Spleen (tissue), 11 donors: ENCODE data around the gene SOAT2. TPM values are rescaled to one million over a fixed set of nuclear protein-coding genes. Genes with fewer than 3 reads are reported as not detected.

Experiments
- DNase-seq: peaks from one replicate; pipeline ENCODE4 v3.0.0-alpha.2; 2020
- H3K27ac ChIP-seq, 8 donors: fragments of 200-600 bp; sonication (generic) in 7 of 8; 1 replicate in 4 of 8; 2 replicates in 4 of 8; pipeline versions ENCODE4 v1.5.0 to v1.8.0; 2016 to 2021; ENCODE audit warnings: inconsistent platforms in 4 of 8, mild to moderate bottlenecking in 4 of 8, moderate library complexity in 1 of 8
- H3K27me3 ChIP-seq, 7 donors: fragments of 200-600 bp; sonication (generic) in 6 of 7; replicated peaks in 1 of 7; 1 replicate in 4 of 7; 2 replicates in 3 of 7; pipeline versions ENCODE4 v1.5.0 to v1.8.0; 2016 to 2021; ENCODE audit warnings: inconsistent platforms in 3 of 7, mild to moderate bottlenecking in 1 of 7
- H3K36me3 ChIP-seq, 6 donors: fragments of 200-600 bp; sonication (generic) in 5 of 6; 1 replicate in 4 of 6; 2 replicates in 2 of 6; pipeline versions ENCODE4 v1.5.0 to v1.8.0; 2016 to 2021; ENCODE audit warnings: inconsistent platforms in 2 of 6
- H3K4me1 ChIP-seq, 6 donors: fragments of 200-600 bp; sonication (generic) in 5 of 6; 1 replicate in 3 of 6; 2 replicates in 3 of 6; pipeline versions ENCODE4 v1.5.0 to v1.8.0; 2016 to 2021; ENCODE audit warnings: inconsistent platforms in 3 of 6
- H3K4me3 ChIP-seq, 8 donors: fragments of 200-600 bp; sonication (generic) in 7 of 8; 1 replicate in 4 of 8; 2 replicates in 4 of 8; pipeline versions ENCODE4 v1.5.0 to v1.8.0; 2016 to 2021; ENCODE audit warnings: inconsistent platforms in 4 of 8, mild to moderate bottlenecking in 4 of 8, moderate library complexity in 2 of 8
- H3K9me3 ChIP-seq, 8 donors: fragments of 200-600 bp; sonication (generic) in 7 of 8; 1 replicate in 4 of 8; 2 replicates in 4 of 8; pipeline versions ENCODE4 v1.5.0 to v1.8.0; 2016 to 2021; ENCODE audit warnings: inconsistent platforms in 4 of 8
- POLR2A ChIP-seq, 3 donors: fragments of 450-650 bp; IDR thresholded peaks; one replicate each; pipeline ENCODE4 v1.5.1; 2017; ENCODE audit warnings: antibody characterized with exemption in 3 of 3, mild to moderate bottlenecking in 1 of 3
- POLR2AphosphoS5 ChIP-seq, 3 donors: sonication (generic); formaldehyde crosslinking; IDR thresholded peaks; one replicate each; pipeline ENCODE4 v1.5.1; 2017; ENCODE audit warnings: antibody characterized with exemption in 3 of 3
- WGBS, 5 donors: extraction: QIAGEN DNeasy Blood & Tissue Kit in 3 of 5; methylation state at CpG; one replicate each; pipeline versions ENCODE4 v1.1.5 to v1.1.7; 2013 to 2018; 5-methylcytosine and 5-hydroxymethylcytosine counted together
- intact Hi-C: fragments of 100-400 bp; cut with DNase I; formaldehyde crosslinking; loops from one replicate; pipeline ENCODE4 v1.15.0; 2023; ENCODE audit warnings: low total_unique reads
- polyA plus RNA-seq, 3 donors: library from polyadenylated mRNA; stranded (reverse); fragments of 200-250 nt; gene quantifications; one replicate each; pipeline ENCODE4 v1.2.1, GENCODE V29; 2013
- total RNA-seq, 7 donors: library from RNA; depleted of rRNA in 3 of 7; stranded (reverse); fragments of >200 nt in 3 of 7; fragmentation: NEBNext Ultra II Directional in 4 of 7; extraction: Animal tissue kit (Norgen Biotek cat#: 25700) in 4 of 7; gene quantifications; one replicate each; pipeline versions ENCODE4 v1.1.0 to v1.2.1, GENCODE V29; 2016 to 2021
- TF ChIP-seq, protein P1 (sequence below), 11 experiments: fragments of 200-600 bp in 7 of 11; fragments of 450-650 bp in 4 of 11; sonication (generic) in 4 of 11; IDR thresholded peaks in 8 of 11; conservative IDR thresholded peaks in 3 of 11; 1 replicate in 7 of 11; 2 replicates in 4 of 11; pipeline versions ENCODE4 v1.4.0 to v1.8.0; 2016 to 2021; ENCODE audit warnings: antibody characterized with exemption in 11 of 11, inconsistent platforms in 4 of 11, mild to moderate bottlenecking in 1 of 11
- donor health status: healthy with polysubstance abuse.
- donor health status: DM: no; HTN: no; CAD: no; lungs with moderate emphysema.
- donor health status: DM: no; HTN: no; CAD: no.
- donor health status: Bipolar disorder and iron deficiency.
- donor health status: healthy.
- donor health status: DM: no; HTN: no; CAD: no.
- donor health status: DM: yes; HTN: yes; CAD: no.

The SOAT2 gene
- total and polyA plus RNA-seq, 10 donors: 0.37 to 2.2 (median 0.56) TPM; not detected in 1

DNA sequence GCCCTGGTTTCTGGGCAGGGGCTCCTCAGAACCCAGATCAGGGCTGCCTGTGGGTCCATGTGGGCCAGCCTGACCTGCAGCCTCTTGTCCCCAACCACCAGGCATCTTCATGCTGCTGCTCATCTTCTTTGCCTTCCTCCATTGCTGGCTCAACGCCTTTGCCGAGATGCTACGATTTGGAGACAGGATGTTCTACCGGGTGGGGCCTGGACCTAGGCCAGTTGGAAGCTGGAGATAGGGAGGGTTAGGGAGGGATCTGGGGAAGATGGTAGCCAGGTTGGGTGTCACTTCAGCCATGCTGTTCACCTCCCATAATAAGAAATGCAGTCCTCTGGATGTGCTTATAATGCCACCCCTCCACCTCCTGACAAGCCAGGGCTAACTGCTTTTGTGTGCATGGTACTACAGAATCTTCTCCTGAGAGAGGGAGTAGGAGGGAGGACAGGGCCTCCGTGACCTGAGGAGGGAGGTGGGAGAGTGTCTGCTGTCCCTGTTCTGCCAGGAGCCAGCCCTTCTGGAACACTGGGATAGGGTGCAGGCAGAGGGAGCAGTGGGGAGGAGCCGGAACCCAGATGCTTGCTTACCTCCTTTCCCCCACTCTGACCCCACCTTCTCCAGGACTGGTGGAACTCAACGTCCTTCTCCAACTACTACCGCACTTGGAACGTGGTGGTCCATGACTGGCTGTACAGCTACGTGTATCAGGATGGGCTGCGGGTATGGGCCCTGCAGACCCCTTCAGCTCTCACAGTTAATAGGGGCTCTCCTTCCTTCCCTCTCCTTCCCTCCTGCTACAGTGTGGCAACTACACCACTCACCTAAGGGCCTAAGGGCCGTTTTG lies 17.6 kb downstream of the SOAT2 start:
- H3K27me3 ChIP-seq: no peaks in the 10 kb centered on the region

GRCh38 chr12:53122961-53123468 lies 19.7 kb downstream of the SOAT2 start:
- Histone ChIP-seq H3K4me3 (peak overlapping the region in 7 of 8 donors; percentile 12 to 61 (median 33)), H3K27me3 (no peaks in the 10 kb centered on the region), H3K4me1 (peaks cover 0 to 8% (median 0%) of the 10 kb centered on the region in 6 donors), H3K36me3 (peaks cover 0 to 20% (median 0%) of the 10 kb centered on the region in 6 donors), H3K9me3 (no peaks in the 10 kb centered on the region), H3K27ac (peak overlapping the region in 5 of 8 donors; percentile 62 to 74 (median 69))
- DNase-seq: no peak
- TF ChIP-seq, protein P1, sequence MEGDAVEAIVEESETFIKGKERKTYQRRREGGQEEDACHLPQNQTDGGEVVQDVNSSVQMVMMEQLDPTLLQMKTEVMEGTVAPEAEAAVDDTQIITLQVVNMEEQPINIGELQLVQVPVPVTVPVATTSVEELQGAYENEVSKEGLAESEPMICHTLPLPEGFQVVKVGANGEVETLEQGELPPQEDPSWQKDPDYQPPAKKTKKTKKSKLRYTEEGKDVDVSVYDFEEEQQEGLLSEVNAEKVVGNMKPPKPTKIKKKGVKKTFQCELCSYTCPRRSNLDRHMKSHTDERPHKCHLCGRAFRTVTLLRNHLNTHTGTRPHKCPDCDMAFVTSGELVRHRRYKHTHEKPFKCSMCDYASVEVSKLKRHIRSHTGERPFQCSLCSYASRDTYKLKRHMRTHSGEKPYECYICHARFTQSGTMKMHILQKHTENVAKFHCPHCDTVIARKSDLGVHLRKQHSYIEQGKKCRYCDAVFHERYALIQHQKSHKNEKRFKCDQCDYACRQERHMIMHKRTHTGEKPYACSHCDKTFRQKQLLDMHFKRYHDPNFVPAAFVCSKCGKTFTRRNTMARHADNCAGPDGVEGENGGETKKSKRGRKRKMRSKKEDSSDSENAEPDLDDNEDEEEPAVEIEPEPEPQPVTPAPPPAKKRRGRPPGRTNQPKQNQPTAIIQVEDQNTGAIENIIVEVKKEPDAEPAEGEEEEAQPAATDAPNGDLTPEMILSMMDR (IDR thresholded peaks at IDR 0.05 in 8 of 11, conservative IDR thresholded peaks at IDR 0.05 in 3 of 11): no peak
- TF ChIP-seq POLR2AphosphoS5 (IDR thresholded peaks at IDR 0.05) (peak; percentile 73 to 92 (median 73)), POLR2A (IDR thresholded peaks at IDR 0.05) (peak in 1 of 3 donors; percentile 42)
- intact Hi-C loops: no loop called here
- 83 to 87% (median 83%) methylated on average over 6 to 10 of the region's 10 CpGs for WGBS, 5 donors

More for the DNA sequence above, 17.6 kb downstream of the SOAT2 start:
- TF ChIP-seq POLR2AphosphoS5 (IDR thresholded peaks at IDR 0.05): peak in 1 of 3 donors; percentile 21
- TF ChIP-seq, protein P1 (IDR thresholded peaks at IDR 0.05 in 8 of 11, conservative IDR thresholded peaks at IDR 0.05 in 3 of 11): no peak
- H3K9me3 ChIP-seq: no peaks in the 10 kb centered on the region
- peak overlapping the region in 3 of 8 donors; percentile 14 to 40 (median 28) for H3K27ac ChIP-seq
- DNase-seq: no peak
- peaks cover 0 to 8% (median 0%) of the 10 kb centered on the region in 6 donors for H3K4me1 ChIP-seq
- intact Hi-C loops: no loop called here
- peak overlapping the region in 5 of 8 donors; percentile 1 to 43 (median 23) for H3K4me3 ChIP-seq
- peaks cover 0 to 28% (median 0%) of the 10 kb centered on the region in 6 donors for H3K36me3 ChIP-seq
- 78 to 94% (median 85%) methylated on average over 12 of the region's 12 CpGs for WGBS, 5 donors

GRCh38 chr12:53123578-53124351 lies 20.5 kb downstream of the SOAT2 start:
- Histone ChIP-seq H3K4me1 (peaks cover 0 to 8% (median 1%) of the 10 kb centered on the region in 6 donors), H3K4me3 (peak overlapping the region in 2 of 8 donors; percentile 48 to 61), H3K9me3 (no peaks in the 10 kb centered on the region), H3K27me3 (no peaks in the 10 kb centered on the region), H3K36me3 (peaks cover 0 to 19% (median 0%) of the 10 kb centered on the region in 6 donors), H3K27ac (peak overlapping the region in 3 of 8 donors; percentile 25 to 53 (median 28))
- WGBS, 5 donors: 90 to 93% (median 92%) methylated on average over 15 to 16 of the region's 16 CpGs
- no peak for DNase-seq
- TF ChIP-seq POLR2A (IDR thresholded peaks at IDR 0.05): no peak
- intact Hi-C loops: no loop called here

DNA sequence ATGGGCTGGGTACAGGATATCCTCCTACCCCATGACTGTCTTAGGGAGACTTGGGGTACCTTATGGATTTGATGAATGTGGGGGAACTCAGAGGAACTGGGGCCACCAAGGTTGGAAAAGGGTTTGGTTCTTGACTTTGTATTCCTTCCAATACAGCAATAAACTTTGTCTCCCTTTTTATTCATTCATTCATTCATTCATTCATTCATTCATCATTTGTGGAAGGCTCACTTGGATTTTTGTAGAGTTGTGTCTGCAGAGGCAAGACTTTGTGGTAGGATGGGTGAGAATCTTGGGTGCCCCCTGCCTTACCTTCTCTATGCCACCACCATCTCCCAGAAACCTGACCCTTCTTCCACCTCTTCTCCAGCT lies 21.1 kb downstream of the SOAT2 start:
- peak overlapping the region in 1 of 8 donors; percentile 28 for H3K27ac ChIP-seq
- intact Hi-C loops: no loop called here
- no peak overlapping the region for H3K4me3 ChIP-seq
- DNase-seq: no peak
- peaks cover 0 to 10% (median 4%) of the 10 kb centered on the region in 6 donors for H3K4me1 ChIP-seq
- no peaks in the 10 kb centered on the region for H3K9me3 ChIP-seq
- H3K36me3 ChIP-seq: peaks cover 0 to 13% (median 0%) of the 10 kb centered on the region in 6 donors
- TF ChIP-seq, protein P1 (IDR thresholded peaks at IDR 0.05 in 8 of 11, conservative IDR thresholded peaks at IDR 0.05 in 3 of 11): no peak
- no peak for TF ChIP-seq POLR2AphosphoS5 (IDR thresholded peaks at IDR 0.05)
- TF ChIP-seq POLR2A (IDR thresholded peaks at IDR 0.05): no peak
- H3K27me3 ChIP-seq: no peaks in the 10 kb centered on the region
